22Rv1 (cell line): Measurements from ENCODE around the gene GAD2.
"Not testable (repeated sequence)": the region's sequence is repeated elsewhere in the genome, so short reads cannot be mapped to it uniquely, and the experiment has no call there.

Source experiments
- H3K27ac ChIP-seq: fragments of 450-650 bp; 2 replicates; pipeline ENCODE4 v1.5.1; 2017
- CTCF ChIP-seq: fragments of 450-650 bp; IDR thresholded peaks from 2 replicates; pipeline ENCODE4 v1.5.1; 2017; ENCODE audit warnings: mild to moderate bottlenecking
- ZFX ChIP-seq: fragments of 450-650 bp; IDR thresholded peaks from 2 replicates; pipeline ENCODE4 v1.6.1; 2017; ENCODE audit warnings: antibody characterized with exemption, borderline replicate concordance

Gene GAD2

GRCh38 chr10:26331371-26331770, 114.8 kb downstream of the GAD2 start:
- no peak overlapping the region for H3K27ac ChIP-seq
- no peak for TF ChIP-seq CTCF
- TF ChIP-seq ZFX = no peak

- H3K27ac ChIP-seq = no peak overlapping the region
- TF ChIP-seq CTCF (no peak), ZFX (no peak)
Observed at GRCh38 chr10:26334232-26334931, 117.8 kb downstream of the GAD2 start.

GRCh38 chr10:26334932-26335573, 118.5 kb downstream of the GAD2 start:
- TF ChIP-seq CTCF (peak; percentile 80), ZFX (no peak)
- H3K27ac ChIP-seq = no peak overlapping the region

DNA sequence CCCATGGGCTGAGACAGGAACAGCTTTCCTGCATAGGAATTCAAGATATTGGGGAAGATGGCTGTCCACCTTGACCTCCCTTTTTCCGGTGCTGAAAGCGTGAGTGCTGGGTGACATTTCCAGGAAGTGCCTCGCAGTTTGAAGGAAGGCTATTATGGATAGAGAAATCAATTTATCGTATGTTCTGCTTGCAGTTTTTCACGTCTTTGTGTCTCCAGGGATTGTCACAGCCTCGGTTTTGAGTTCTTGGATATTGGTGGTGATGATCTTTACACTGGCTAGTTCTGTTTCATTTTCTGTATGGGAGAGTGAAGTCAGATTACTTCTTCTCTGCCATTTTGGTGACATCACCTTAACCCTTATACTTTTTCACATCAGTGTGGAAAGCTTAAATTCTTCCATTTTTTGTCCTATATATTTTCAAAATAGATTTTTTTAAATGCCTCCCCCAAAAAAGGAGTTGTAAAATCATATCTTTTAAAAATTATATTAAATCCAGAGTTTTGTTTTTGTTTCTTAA, 119.1 kb downstream of the GAD2 start:
- H3K27ac ChIP-seq = no peak overlapping the region
- TF ChIP-seq ZFX = no peak

DNA sequence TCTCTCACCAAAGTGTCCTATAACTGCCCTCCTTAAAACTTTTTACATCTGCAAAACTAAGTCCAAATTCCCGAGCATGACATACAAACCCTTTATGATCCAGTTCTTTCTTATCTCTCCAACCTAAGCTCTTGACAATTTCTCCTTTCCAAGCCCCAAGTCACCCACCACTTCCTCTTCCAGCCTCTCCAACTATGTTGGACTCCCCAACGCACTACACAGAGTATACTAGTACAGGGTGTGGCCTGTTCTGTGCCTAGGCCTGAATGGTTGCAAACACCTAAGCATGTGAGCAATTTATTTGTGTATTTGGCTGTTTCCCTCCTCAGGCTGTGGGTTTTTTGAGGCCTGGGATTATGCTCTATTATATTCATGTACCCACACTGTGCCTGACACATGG, 120.4 kb downstream of the GAD2 start:
- H3K27ac ChIP-seq = no peak overlapping the region
- TF ChIP-seq ZFX (no peak), CTCF (no peak)

DNA sequence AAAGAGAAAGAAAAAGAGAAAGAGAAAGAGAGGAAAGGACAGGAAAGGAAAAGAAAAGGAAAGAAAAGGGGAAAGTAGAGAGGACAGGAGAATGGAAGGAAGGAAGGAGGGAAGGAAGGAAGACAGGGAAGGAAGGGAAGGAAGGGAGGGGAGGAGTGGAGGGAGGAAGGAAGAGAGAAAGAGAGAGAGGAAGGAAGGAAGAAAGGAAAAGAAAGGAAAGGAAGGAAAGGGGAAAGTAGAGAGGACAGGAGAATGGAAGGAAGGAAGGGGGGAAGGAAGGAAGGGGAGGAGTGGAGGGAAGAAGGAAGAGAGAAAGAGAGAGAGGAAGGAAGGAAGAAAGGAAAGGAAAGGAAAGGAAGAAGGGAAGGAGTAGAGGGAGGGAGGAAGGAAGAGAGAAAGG, 125.1 kb downstream of the GAD2 start:
- H3K27ac ChIP-seq = no peak overlapping the region
- TF ChIP-seq CTCF (no peak), ZFX (no peak)

DNA sequence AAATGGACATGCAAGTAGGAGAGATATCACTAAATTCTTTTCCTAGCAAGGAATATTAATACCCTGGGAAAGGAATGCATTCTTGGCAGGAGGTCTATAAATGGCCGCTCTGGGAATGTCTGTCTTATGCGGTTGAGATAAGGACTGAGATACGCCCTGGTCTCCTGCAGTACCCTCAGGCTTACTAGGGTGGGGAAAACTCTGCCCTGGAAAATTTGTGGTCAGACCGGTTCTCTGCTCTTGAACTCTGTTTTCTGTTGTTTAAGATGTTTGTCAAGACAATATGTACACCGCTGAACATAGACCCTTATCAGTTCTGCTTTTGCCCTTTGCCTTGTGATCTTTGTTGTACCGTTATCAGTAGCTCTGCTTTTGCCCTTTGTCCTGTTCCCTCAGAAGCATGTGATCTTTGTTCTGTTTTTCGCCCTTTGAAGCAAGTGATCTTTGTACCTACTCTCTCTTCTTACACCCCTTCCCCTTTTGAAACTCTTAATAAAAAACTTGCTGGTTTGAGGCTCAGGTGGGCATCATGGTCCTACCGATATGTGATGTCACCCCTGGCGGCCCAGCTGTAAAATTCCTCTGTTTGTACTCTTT, 132.3 kb downstream of the GAD2 start:
- H3K27ac ChIP-seq = not testable (repeated sequence)
